GM19238 (cell line): ENCODE data around the gene SCAMP5.

Source experiments
- DNase-seq: peaks from one replicate; pipeline ENCODE4 v3.0.0; 2011; ENCODE audit warnings: low spot score; ENCODE audit not compliant: insufficient read length

The SCAMP5 gene, protein sequence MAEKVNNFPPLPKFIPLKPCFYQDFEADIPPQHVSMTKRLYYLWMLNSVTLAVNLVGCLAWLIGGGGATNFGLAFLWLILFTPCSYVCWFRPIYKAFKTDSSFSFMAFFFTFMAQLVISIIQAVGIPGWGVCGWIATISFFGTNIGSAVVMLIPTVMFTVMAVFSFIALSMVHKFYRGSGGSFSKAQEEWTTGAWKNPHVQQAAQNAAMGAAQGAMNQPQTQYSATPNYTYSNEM

DNA sequence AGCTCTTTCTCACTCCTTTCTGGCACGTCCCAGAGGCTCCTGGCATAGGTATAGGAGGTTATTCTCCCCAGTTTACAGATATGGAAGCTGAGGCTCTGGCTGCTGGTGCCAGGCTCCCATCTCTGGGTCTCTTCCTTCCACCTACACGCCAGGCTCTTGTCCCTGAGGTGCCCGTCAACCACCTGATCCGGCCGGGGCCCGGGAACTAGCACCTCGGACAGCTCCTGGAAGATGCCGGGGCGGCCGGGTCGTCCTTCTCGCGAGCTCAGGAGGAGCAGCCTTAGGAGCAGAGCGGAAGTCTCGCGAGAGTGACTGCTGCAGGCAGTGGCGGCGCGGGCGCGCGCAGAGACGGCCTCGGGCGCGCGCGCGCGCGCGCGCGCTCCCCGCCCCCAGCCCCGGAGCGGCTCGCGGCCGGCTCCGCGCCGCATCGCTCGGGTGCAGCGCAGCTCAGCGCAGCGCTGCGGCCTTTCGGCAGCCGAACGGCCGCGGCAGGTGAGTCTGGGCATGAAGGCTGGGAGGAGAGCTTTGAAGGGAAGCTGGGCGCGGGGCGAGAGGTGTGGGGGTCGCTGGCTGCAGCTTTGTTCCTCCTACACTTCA is at the start of gene SCAMP5:
Gene SCAMP5 (plus strand): TSS at position 382 of the 597 bp plus-strand sequence. CDS start 16,277 bp downstream, outside the sequence.
- DNase-seq, result peak; percentile 97

DNA sequence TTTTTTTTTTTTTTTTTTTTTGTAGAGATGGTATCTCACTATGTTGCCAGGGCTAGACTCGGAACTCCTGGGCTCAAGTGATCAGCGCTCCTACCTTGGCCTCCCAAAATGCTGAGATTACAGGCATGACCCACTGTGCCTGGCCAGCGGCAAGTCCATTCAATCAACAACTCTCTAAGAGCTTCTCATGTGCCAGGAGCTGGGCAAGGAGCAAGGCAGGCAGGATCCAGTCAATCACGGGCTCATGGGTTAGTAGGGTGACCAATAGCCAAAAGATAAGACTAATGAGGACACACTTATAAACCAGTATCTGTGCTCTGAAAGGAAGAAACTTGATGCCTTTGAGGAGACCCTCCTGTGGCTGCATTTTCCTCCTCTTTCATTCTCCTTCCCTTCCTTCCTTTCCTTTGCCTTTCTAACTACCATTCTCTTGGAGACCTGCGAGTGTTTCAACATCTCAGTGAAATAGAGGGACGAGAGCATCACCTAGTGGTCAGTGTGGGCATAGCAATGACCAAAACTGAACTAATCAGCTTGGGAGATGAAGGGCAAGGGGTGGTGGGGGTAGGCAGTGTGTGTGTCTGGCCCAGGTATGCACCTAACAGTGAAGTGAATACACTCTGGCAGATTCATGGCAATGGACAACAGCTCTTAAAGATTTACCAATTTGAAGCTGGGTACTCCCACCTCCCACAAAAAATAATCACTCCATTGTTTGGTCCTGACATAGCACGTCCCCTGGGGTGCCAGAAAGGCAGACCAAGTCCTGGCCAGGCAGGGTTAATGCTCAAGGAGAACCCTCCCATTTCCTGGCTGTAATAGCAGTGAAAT is 45.1 kb upstream of the SCAMP5 start:
- peak; percentile 52 for DNase-seq

DNA sequence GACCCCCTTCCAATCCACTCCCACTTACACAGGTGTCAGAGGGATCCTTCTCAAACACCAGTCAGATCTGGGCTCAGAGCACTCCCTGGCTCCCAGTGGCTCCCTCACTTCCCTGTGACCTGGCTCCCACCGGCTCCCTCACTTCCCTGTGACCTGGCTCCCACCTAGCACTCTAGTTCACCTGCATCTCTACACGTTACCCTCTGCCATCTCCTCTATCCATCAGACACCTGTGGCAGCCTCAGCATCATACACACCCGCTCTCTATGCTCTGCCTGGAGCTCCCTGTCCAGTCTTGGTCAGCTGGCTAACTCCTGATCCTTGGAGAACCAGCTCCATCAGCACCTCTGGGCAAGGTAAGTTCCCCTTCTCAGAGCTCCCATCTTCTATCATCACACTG is 44.4 kb upstream of the SCAMP5 start:
- DNase-seq, result no peak

DNA sequence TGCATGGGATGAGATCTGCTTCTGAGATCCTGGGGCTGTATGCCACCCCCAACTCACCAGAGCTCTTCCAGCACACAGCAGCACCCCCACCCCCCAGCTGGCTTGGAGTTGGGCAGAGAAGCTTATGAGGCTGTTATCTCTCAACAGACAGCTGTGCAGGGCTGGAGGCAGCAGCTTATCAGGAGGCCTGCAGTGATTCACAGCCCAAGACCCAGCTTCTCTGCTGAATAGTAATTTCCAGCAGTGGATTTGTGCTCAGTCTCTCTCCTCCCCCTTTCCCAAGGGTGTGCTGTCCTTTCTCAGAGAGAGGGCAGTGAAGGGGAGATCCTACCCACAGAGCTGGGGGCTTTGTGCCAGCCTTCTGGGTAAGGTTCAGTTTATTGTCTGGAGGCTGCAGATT is 40.8 kb upstream of the SCAMP5 start:
- no peak for DNase-seq

DNA sequence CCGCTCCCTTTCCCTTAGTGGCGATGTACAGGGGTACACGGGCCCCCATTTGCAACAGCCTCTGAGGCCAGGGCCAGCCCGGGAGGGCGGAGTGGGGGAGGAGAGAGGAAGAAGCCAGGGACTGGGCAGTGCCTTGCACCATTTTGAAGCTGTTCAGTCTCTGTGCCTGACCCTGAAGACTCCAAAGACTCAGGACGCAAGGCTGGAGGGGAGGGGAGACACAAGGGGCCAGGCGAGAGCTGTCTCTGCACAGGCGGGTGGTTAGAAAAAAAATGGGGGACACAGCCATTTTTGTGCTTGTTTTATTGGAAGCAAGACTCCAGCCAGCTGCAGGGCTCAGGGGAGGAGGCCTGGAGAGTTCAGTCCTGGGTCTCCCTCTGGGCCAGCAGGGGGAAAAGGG is 40.3 kb upstream of the SCAMP5 start:
- no peak for DNase-seq

DNA sequence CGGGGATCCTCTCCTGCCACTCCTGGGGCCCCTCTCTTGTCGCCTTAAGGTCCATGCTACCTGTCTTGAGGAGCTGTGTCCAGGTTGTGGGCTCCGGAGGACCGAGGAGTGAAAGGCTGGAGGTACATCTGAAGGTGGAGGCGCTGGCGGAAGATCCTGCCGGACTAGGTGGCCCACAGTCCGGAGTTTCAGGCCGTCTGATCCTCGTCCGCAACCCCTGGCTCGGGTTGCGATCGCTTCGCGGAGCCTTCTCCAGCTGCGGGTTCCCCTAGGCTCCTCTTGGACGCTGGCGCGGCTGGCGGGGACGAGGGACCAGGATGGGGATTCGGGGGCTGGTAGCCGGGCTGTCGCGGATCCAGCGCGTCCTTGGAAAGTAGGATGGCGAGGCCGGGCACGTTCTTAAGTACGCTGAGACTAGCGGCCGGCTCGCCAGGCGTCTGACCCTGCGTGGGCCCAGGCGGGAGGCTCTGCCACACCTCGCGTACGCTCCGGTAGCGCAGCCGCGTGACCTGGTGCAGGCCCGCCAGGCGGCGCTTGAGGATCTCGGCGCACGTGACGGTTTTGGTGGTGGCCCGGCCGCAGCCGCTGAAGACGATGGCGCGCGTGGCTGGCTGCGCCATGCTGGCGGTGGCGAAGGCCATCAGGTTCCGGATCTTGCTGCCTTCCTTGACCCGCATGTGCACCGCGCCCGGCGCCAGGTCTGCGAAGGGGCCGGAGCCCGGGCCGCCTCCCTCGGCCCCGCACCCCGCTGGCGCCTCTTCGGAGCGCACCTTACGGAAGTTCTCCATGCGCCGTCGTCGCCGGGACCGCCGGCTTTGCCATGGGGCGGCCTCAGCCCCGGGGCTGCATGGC is 39.3 kb upstream of the SCAMP5 start:
- DNase-seq, result peak; percentile 55

DNA sequence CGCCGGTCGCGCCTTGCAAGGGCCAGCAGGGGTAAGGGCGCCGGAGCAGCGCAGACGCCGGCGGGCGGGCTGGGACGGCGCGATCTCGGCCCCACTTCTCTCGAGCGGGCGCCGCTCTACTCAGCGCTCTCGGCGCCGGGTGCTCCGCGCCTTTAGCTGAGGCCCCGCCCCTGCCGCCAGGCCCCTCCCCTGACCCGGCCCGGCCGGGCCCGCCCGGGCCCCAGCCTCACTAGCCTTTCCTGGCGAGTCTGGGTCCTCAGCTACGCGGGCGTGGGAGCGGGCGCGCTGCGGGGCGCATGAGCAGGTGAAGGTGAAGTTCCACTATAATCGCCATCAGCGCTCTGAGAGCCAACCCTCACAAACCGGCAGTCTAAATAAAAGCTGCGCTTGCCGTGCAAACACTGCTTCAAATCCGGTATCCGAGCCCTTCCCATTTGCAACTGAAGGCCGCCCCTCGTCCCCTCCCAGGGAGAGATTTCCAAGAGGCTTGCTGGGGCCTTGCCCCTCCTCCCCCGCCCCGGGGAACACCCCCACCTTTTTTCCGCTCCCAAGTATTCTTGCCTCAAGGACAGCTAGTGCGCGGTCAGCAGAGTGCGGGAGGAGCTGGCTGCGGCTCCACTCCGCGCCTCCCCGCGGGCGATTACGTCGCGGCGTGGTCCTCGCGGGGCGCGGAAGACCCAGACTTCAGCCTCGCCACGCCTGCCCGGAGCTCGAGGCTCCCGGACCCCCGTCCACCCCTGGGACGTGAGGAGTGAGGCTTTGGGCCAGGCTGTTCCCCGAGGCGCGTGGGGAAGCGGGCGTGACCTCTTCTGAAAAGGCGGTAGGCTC is 38.5 kb upstream of the SCAMP5 start, which contains the start of gene RPP25:
Gene RPP25 (minus strand): TSS at position 125 of the 828 bp plus-strand sequence. CDS start 189 bp downstream, outside the sequence.
- DNase-seq, result peak; percentile 67

DNA sequence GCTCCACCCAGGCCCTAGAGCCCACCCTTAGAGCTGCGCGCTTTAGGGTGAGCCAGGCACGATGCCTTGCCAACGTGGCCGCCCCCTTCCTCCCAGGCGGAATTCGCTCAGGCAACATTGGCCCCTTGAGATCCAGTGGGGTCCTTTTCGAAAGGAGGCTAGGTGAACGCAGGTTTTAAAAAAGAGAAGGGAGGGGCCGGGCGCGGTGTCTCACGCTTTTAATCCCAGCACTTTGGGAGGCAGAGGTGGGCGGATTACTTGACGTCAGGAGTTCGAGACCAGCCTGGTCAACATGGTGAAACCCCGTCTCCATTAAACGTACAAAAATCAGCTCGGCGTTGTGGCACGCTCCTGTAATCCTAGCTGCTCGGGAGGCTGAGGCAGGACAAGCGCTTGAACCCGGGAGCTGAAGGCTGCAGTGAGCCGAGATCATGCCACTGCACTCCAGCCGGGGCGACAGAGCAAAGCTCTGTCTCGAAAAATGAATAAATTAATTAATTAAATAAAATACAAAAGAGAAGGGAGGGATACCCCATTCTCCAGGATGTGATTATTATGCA is 37.8 kb upstream of the SCAMP5 start:
- DNase-seq, result no peak

DNA sequence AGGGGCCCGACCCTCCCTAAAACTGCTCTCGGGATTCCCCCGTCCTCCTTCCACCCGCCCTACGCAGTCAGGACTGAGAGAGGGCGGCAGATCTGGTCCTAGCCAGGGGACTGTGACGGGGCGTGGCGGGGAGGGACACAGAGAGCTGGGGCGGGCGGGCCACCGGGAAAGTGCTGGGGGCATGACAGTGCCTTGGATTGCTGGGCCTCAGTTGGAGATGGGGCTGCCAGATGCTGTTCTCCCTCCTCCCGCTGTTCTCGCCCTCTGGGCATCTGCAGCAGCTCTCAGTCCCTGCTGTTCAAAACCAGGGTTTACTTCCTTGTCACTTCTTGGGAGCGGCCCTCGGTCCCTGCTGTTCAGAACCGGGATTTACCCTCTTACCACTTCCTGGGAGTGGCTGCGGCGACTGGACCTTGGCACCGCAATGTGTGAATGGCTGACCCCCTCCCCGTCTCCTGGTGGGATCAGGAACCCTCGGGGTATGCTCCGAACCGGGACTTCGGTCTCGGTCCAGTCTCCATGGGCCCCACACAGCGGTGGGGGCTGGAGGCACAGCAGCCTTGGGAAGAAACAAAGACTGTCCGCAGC is 36.9 kb upstream of the SCAMP5 start:
- no peak for DNase-seq

DNA sequence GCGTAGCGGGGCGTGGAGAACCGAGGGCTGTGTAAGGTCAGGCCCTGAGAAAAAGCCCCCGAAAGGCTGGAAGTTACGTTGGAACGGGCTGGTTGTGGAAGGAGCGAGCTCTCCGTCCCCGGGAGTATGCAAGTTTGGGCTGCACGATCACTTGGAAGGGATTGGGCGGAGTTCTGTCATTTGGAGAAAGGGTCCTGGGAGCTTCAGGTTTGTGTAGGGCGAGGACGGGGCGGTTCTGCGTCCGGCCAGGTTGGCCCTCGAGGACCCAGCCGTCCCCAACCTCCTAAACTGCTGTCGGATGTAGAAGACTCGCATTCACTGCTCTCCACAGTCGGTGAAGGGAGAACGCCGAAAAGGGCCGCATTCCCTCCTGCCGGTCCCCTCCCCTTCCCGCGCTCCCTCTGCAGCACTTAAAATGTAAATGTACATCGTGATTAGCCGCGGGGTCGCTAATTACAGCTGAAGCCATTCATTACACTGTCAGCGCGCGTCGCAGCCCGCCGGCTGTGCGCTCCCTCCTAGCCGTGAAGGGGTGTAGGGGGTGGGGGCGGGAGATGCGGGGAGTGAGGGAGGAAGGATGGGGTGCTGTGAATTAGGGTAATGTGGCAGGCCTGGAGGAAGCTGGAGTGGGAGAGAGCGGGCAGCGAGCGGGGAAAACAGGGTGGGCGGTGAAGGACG is 36.3 kb upstream of the SCAMP5 start:
- no peak for DNase-seq

DNA sequence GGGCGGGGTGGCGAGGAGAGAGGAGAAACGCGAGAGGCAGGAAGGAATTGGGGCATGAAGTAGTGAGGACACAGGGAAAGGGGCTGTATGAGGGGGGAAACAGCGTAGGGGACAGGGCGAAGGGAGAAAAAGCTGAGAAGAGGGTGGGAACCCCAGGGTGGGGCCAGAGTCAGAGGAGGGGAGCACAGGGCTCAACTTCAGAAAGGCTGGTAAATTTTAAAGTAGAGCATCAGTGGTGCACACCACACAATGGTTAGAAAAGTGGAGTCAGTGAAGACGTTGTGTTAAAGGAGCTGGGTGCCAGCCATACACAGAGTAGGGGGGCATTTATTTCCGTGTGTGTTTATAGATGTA is 35.8 kb upstream of the SCAMP5 start:
- DNase-seq, result no peak

DNA sequence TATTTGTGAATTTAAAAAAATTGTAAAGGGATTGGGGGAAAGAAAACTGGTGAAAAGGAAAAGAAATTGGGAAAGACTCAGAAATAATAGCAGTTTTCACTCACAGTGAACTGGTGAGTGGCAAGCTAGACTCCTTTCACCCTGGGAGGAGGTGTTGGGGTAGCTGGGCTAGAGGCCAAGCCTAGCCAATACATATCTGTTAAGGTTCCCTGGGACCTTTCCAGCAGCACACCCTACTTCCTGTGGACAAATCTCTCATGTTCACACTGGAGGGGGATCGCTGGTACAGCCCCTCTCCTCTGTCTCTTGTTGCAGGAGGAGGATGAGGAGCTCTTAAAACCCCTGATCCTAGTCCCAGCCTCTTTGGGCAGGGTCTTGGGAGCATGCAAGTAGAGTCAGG is 35.1 kb upstream of the SCAMP5 start:
- DNase-seq, result no peak

DNA sequence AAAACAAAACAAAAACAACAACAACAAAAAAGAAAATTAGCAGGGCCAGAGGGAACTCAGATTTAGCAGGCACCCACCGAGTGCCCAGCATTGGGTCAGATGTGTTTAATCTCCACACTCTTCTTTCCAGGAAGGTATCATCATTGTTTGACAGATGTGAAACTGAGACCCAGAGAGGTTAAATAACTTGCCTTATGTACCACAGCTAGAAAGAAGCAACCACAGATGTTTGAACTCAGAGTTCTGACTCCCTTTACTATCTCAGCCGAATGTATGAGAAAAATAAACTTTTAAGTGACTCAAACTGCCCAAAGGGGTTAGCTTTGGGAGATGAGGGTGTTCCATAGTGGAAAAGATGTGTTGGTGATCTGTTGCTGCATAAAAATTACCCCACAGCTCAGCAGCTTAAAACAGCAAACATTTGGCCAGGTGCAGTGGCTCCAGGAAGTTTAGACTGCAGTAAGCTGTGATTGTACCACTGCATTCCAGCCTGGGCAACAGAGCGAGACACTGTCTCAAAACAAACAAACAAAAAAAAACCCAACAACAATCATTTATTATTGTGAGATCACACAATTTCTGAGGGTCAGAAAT is 34.3 kb upstream of the SCAMP5 start:
- no peak for DNase-seq

DNA sequence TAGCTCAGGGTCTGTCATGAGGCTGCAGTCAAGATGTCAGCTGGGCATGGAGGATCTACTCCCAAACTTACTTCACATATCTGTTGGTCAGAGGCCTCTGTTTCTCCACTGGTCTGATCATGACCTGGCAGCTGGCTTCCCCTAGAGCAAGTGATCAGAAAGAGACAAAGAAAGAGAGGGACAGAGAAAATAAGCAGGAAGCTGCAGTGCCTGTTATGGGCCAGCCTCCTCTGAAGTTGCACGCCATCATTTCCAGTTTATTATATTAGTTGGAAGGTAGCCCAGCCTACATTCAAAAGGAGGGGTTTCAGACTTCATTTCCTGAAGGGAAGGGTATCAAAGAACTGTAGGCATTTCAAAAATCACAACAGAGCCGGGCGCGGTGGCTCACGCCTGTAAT is 33.7 kb upstream of the SCAMP5 start:
- no peak for DNase-seq

DNA sequence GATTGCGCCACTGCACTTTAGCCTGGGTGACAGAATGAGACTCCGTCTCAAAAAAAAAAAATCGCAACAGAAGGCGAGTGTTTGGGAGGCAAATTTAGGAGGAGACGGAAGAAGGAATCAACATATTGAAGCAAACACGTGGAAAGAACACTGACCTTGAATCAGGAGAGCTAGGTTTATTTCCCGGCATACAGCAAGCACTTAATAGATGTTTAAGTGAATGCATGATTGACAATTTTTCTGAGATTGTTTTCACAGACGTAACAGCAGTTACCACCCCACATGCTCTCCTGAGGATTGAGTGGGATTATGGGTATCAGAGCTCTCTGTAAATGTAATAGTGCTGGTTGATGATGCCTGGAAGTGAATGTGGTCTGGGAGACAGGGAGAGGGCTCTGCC is 33.1 kb upstream of the SCAMP5 start:
- no peak for DNase-seq

DNA sequence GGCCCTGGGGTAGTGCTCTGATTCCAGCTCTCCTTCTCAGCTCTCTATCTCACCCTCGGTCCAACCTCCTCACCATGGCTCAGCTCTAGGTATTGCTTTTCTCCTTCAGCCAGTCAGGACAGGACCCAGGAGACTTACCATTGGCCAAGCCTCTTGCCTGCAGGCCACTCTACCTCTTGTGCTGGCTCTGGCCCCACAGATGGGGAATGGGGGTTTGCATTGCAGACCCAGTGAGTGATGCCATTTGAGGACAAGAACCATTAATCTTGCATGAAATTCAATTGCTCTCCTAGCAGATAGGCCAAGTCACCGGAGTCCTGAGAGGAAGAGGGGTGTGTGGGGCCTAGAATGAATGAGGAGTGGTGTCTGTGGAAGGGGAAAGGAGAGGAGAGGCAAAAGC is 32.7 kb upstream of the SCAMP5 start:
- DNase-seq, result no peak

DNA sequence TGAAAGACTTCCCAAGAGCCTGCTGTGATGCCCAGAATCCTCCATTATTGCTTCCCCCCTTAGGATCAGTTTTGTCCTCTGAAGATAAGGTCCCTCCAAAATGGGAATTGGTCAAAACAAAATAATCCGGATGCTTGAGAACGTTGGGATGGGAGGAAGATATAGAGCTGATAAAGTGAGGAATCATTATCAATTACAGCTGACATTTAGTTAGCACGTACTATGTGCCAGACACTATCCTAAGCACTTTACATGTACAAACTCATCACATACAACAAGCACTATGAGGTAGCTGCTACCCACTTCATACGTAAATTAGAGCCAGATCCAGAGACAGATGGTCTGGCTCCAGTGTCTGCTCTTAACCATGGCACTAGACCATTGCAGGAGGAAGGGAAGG is 32.1 kb upstream of the SCAMP5 start:
- DNase-seq, result no peak

DNA sequence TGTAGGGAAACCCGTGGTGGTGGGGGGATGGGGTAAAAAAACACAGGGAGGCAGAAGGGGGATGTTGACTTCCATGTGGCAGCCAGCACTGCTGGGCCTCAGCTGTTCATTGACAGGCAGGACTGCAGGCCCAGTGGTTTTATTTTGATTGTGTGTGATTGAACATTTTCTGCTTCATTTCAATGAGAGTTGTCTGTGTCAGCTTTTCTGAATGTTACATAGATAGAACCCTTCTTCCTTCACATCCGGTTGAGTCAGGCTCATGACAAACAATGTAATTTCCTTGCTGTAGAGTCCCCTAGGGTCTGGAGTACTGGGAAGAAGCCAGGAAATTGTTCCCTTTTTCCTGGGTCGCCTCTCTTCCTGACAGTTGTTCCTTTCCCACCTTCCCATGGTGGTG is 30.6 kb upstream of the SCAMP5 start:
- DNase-seq, result no peak

DNA sequence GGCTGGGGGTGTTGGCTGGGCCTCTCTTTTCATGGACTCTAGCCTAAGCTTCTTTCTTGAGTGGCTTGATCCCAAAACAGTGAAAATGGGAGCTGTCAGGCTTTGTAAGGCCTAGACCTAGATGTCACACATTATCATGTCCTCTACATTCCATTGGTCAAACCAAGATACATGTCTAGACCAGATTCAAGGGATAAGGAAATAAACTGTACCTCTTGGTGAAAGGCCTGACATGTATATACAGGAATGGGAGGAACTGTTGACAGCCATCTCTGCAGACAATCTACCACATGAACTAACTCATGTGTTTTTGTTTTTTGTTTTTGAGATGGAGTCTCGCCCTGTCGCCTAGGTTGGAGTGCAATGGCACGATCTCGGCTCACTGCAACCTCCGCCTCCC is 27.7 kb upstream of the SCAMP5 start:
- no peak for DNase-seq
